Trophoblast cell (in vitro differentiated cells and primary cell): ENCODE results near the gene ELK3.

Source experiments
- DNase-seq, 2 donors: peaks; one replicate each; pipeline ENCODE4 v3.0.0-alpha.2; 2016
- H2AFZ ChIP-seq: 2 replicates; pipeline ENCODE4 v1.6.1; 2013; ENCODE audit warnings: low read length, moderate library complexity, mild to moderate bottlenecking; ENCODE audit not compliant: insufficient read depth, poor library complexity
- H2AK5ac ChIP-seq: 2 replicates; pipeline ENCODE4 v1.6.1; 2013; ENCODE audit warnings: mild to moderate bottlenecking, low read length
- H2BK120ac ChIP-seq: 2 replicates; pipeline ENCODE4 v1.6.1; 2013; ENCODE audit warnings: low read length, mild to moderate bottlenecking, moderate library complexity; ENCODE audit not compliant: insufficient read depth, poor library complexity
- H2BK12ac ChIP-seq: 2 replicates; pipeline ENCODE4 v1.6.1; 2013; ENCODE audit warnings: mild to moderate bottlenecking, low read length, moderate library complexity
- H2BK5ac ChIP-seq: 2 replicates; pipeline ENCODE4 v1.6.1; 2013; ENCODE audit warnings: low read length, low read depth, moderate library complexity, mild to moderate bottlenecking; ENCODE audit not compliant: poor library complexity
- H3K14ac ChIP-seq: 2 replicates; pipeline ENCODE4 v1.6.1; 2013; ENCODE audit warnings: mild to moderate bottlenecking, low read length
- H3K18ac ChIP-seq: 2 replicates; pipeline ENCODE4 v1.6.1; 2013; ENCODE audit warnings: mild to moderate bottlenecking, low read length
- H3K23ac ChIP-seq: 2 replicates; pipeline ENCODE4 v1.6.1; 2013; ENCODE audit warnings: low read length
- H3K27ac ChIP-seq: 2 replicates; pipeline ENCODE4 v1.5.1; 2013; ENCODE audit warnings: low read depth, mild to moderate bottlenecking, inconsistent platforms, low read length, moderate library complexity
- H3K27me3 ChIP-seq: 2 replicates; pipeline ENCODE4 v1.6.1; 2013; ENCODE audit warnings: inconsistent platforms, mild to moderate bottlenecking, low read length, moderate library complexity; ENCODE audit not compliant: insufficient read depth
- H3K36me3 ChIP-seq, 2 experiments: 1 replicate in 1 of 2; 2 replicates in 1 of 2; pipeline ENCODE4 v1.6.1; 2013; ENCODE audit warnings: low read length in 2 of 2, mild to moderate bottlenecking in 2 of 2, moderate library complexity in 1 of 2; ENCODE audit not compliant: insufficient read depth in 2 of 2, control insufficient read depth in 1 of 2
- H3K4ac ChIP-seq: 2 replicates; pipeline ENCODE4 v1.6.1; 2013; ENCODE audit warnings: low read depth, mild to moderate bottlenecking, low read length, moderate library complexity
- H3K4me1 ChIP-seq, 2 experiments: 1 replicate in 1 of 2; 2 replicates in 1 of 2; pipeline ENCODE4 v1.6.1; 2013; ENCODE audit warnings: low read length in 2 of 2, mild to moderate bottlenecking in 2 of 2, moderate library complexity in 1 of 2; ENCODE audit not compliant: insufficient read depth in 2 of 2, control insufficient read depth in 1 of 2
- H3K4me2 ChIP-seq: 2 replicates; pipeline ENCODE4 v1.6.1; 2013; ENCODE audit warnings: inconsistent platforms, mild to moderate bottlenecking, low read length, moderate library complexity
- H3K4me3 ChIP-seq: 2 replicates; pipeline ENCODE4 v1.5.1; 2013; ENCODE audit warnings: mild to moderate bottlenecking, low read depth, low read length, inconsistent platforms
- H3K79me1 ChIP-seq: one replicate; pipeline ENCODE4 v1.6.1; 2013; ENCODE audit warnings: low read length
- H3K79me2 ChIP-seq: 2 replicates; pipeline ENCODE4 v1.6.1; 2013; ENCODE audit warnings: low read length, mild to moderate bottlenecking; ENCODE audit not compliant: control insufficient read depth, insufficient read depth, poor library complexity
- H3K9ac ChIP-seq: 2 replicates; pipeline ENCODE4 v1.6.1; 2013; ENCODE audit warnings: mild to moderate bottlenecking, low read length
- H3K9me3 ChIP-seq: 2 replicates; pipeline ENCODE4 v1.6.1; 2013; ENCODE audit warnings: low read depth, mild to moderate bottlenecking, control low read depth, inconsistent platforms, low read length; ENCODE audit not compliant: insufficient read depth
- H4K12ac ChIP-seq: 2 replicates; pipeline ENCODE4 v1.6.1; 2013; ENCODE audit warnings: low read depth, mild to moderate bottlenecking, low read length, moderate library complexity
- H4K8ac ChIP-seq: 2 replicates; pipeline ENCODE4 v1.6.1; 2013; ENCODE audit warnings: low read depth, mild to moderate bottlenecking, low read length, moderate library complexity
- H4K91ac ChIP-seq: one replicate; pipeline ENCODE4 v1.6.1; 2013; ENCODE audit warnings: low read depth, mild to moderate bottlenecking, low read length, moderate library complexity
- WGBS: extraction: QIAGEN DNeasy Blood & Tissue Kit; methylation state at CpG from one replicate; pipeline ENCODE4 v1.1.7; 2013; ENCODE audit warnings: missing lambda C conversion rate; ENCODE audit not compliant: insufficient read length, insufficient coverage; ENCODE audit errors: extremely low coverage; 5-methylcytosine and 5-hydroxymethylcytosine counted together

Gene ELK3

DNA sequence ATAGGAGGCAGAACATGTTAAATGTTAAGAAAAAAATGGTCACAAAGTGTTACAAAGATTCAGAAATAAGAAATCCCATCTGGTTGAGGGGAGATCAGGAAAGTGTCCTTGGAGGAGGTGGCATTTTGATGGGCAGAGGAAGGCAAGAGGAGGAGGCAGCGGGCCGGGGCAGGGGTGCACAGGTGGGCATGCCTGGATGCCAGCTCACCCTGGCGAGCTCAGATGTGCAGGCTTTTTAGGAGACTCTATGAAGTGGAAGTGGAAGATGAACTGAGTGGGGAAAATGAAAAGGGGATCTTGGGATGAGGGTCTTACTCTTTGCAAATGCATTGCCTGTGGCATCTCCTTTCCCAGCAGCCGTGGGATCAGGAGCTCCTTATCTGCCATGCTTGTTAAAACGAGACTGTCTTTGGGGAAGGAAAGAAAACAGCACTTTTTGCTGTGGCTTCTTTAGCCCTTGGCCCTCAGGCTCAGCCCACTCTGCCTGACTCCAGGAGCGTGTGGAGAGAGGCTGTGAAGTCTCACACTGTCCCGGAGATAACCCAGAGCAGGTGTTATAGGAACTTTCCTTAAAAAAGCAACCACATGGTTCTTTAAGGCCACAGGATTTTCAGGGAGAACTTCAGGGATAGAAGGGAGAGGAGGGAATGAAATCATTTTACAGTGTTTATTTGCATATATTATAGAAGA is 62.6 kb downstream of the ELK3 start:
- Histone ChIP-seq H2AFZ (no peak overlapping the region), H3K36me3 (peaks cover 9 to 24% of the 10 kb centered on the region in 2 experiments), H4K91ac (no peak overlapping the region), H3K4me1 (peaks cover 4 to 6% of the 10 kb centered on the region in 2 experiments), H3K23ac (no peak overlapping the region), H3K79me1 (no peaks in the 10 kb centered on the region), H3K4me2 (no peak overlapping the region), H2AK5ac (no peak overlapping the region), H3K4me3 (no peak overlapping the region), H3K9ac (no peak overlapping the region), H3K79me2 (no peaks in the 10 kb centered on the region), H3K4ac (no peak overlapping the region), H3K27ac (no peak overlapping the region), H3K18ac (no peak overlapping the region), H2BK12ac (no peak overlapping the region), H3K14ac (no peak overlapping the region), H2BK120ac (no peak overlapping the region), H4K8ac (no peak overlapping the region), H3K27me3 (no peaks in the 10 kb centered on the region), H3K9me3 (no peaks in the 10 kb centered on the region), H2BK5ac (no peak overlapping the region), H4K12ac (no peak overlapping the region)
- WGBS: no CpG with 5 or more reads among the region's 7 CpGs
- no peak for DNase-seq

GRCh38 chr12:96257550-96258103 is 63.5 kb downstream of the ELK3 start:
- no peaks in the 10 kb centered on the region for H3K79me1 ChIP-seq
- H3K4me2 ChIP-seq: no peak overlapping the region
- H3K79me2 ChIP-seq: no peaks in the 10 kb centered on the region
- no peak overlapping the region for H2BK12ac ChIP-seq
- H3K36me3 ChIP-seq: peaks cover 12 to 27% of the 10 kb centered on the region in 2 experiments
- no peak overlapping the region for H4K8ac ChIP-seq
- no peak overlapping the region for H4K12ac ChIP-seq
- DNase-seq: no peak
- H2BK120ac ChIP-seq: no peak overlapping the region
- H3K23ac ChIP-seq: no peak overlapping the region
- WGBS: no CpG with 5 or more reads among the region's 2 CpGs
- no peak overlapping the region for H3K27ac ChIP-seq
- no peak overlapping the region for H3K4me3 ChIP-seq
- H2AK5ac ChIP-seq: no peak overlapping the region
- H3K18ac ChIP-seq: no peak overlapping the region
- H3K4me1 ChIP-seq: peaks cover 4 to 6% of the 10 kb centered on the region in 2 experiments
- H2BK5ac ChIP-seq: no peak overlapping the region
- no peak overlapping the region for H3K4ac ChIP-seq
- no peak overlapping the region for H2AFZ ChIP-seq
- no peaks in the 10 kb centered on the region for H3K27me3 ChIP-seq
- H3K9ac ChIP-seq: no peak overlapping the region
- H3K9me3 ChIP-seq: no peaks in the 10 kb centered on the region
- H3K14ac ChIP-seq: no peak overlapping the region
- no peak overlapping the region for H4K91ac ChIP-seq

GRCh38 chr12:96258104-96258961 is 64.2 kb downstream of the ELK3 start:
- Histone ChIP-seq H3K23ac (no peak overlapping the region), H3K4me2 (no peak overlapping the region), H4K91ac (no peak overlapping the region), H3K36me3 (peaks cover 12 to 27% of the 10 kb centered on the region in 2 experiments), H3K79me2 (no peaks in the 10 kb centered on the region), H3K9me3 (no peaks in the 10 kb centered on the region), H2BK12ac (no peak overlapping the region), H3K4me1 (peaks cover 4 to 6% of the 10 kb centered on the region in 2 experiments), H3K18ac (no peak overlapping the region), H3K4me3 (no peak overlapping the region), H4K12ac (no peak overlapping the region), H2AFZ (no peak overlapping the region), H4K8ac (no peak overlapping the region), H3K79me1 (no peaks in the 10 kb centered on the region), H2BK120ac (no peak overlapping the region), H3K9ac (no peak overlapping the region), H3K27me3 (no peaks in the 10 kb centered on the region), H3K27ac (no peak overlapping the region), H2AK5ac (no peak overlapping the region), H3K14ac (no peak overlapping the region), H3K4ac (no peak overlapping the region), H2BK5ac (no peak overlapping the region)
- WGBS: no CpG with 5 or more reads among the region's 8 CpGs
- DNase-seq: no peak

DNA sequence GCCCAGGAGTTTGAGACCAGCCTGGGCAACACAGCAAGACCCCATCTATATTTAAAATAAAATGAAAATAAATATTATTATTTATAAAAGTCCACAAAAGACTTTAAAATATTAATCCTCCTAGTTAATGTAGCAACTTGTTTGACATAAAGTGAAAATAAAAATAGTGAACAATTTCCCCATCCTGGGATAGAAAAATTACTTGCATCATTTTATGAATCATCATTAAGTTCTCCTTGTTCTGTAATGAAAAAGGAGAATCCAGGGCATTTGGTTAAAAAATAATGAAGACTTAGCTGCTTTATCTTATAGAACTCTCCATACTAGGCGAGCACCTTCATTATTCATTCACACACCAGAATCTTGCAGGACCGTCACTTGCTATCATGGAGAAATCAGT is 66.1 kb downstream of the ELK3 start:
- Histone ChIP-seq H2BK12ac (no peak overlapping the region), H2AK5ac (no peak overlapping the region), H3K27me3 (no peaks in the 10 kb centered on the region), H3K27ac (no peak overlapping the region), H3K79me2 (no peaks in the 10 kb centered on the region), H3K9me3 (no peaks in the 10 kb centered on the region), H2AFZ (no peak overlapping the region), H3K4me2 (no peak overlapping the region), H4K12ac (no peak overlapping the region), H3K9ac (no peak overlapping the region), H4K8ac (no peak overlapping the region), H2BK5ac (no peak overlapping the region), H3K4me1 (peaks cover 0 to 1% of the 10 kb centered on the region in 2 experiments), H4K91ac (no peak overlapping the region), H3K14ac (no peak overlapping the region), H2BK120ac (no peak overlapping the region), H3K18ac (no peak overlapping the region), H3K36me3 (peaks cover 13 to 33% of the 10 kb centered on the region in 2 experiments), H3K4ac (no peak overlapping the region), H3K79me1 (no peaks in the 10 kb centered on the region), H3K23ac (no peak overlapping the region), H3K4me3 (no peak overlapping the region)
- no peak for DNase-seq
- no CpG with 5 or more reads among the region's 2 CpGs for WGBS
